ENCODE results near the gene ROBO3. TPM values are rescaled to one million over a fixed set of nuclear protein-coding genes. Genes with fewer than 3 reads are reported as not detected.

Gene ROBO3
- total RNA-seq, 1 experiment from 2014 or later = 30.7 TPM

GRCh38 chr11:124832571-124832970 is 32.7 kb upstream of the ROBO3 start:
- Histone ChIP-seq H3K27ac (ENCODE audit: low read depth, low read length) (no peak overlapping the region), H3K9ac (ENCODE audit: low read length) (no peak overlapping the region), H3K4me3 (replicated peaks in 1 of 2; ENCODE audit: low read depth in 1 of 2, low read length in 2 of 2) (no peak overlapping the region), H3K9me3 (ENCODE audit: control insufficient read depth in 1 of 2, insufficient read depth in 1 of 2, low read depth in 1 of 2, low read length in 2 of 2) (no peaks in the 10 kb centered on the region), H3K27me3 (ENCODE audit: insufficient read depth, low read length) (no peaks in the 10 kb centered on the region), H4K20me1 (ENCODE audit: insufficient read depth) (no peaks in the 10 kb centered on the region), H3K36me3 (ENCODE audit: control insufficient read depth in 1 of 2, insufficient read depth in 2 of 2, low read length in 2 of 2) (no peaks in the 10 kb centered on the region), H3K9me2 (ENCODE audit: insufficient read depth) (no peaks in the 10 kb centered on the region), H2AFZ (ENCODE audit: low read depth, low read length, poor library complexity, severe bottlenecking) (no peak overlapping the region), H3K4me1 (ENCODE audit: control insufficient read depth in 1 of 2, insufficient read depth in 2 of 2, low read length in 2 of 2) (peaks cover 2 to 4% of the 10 kb centered on the region in 2 experiments; a peak in 3 of 4 replicates), H3K4me2 (ENCODE audit: low read length) (no peak overlapping the region), H3K79me2 (ENCODE audit: insufficient read depth, low read length) (no peaks in the 10 kb centered on the region)
- ChIA-PET CTCF (no interaction called here), RAD21 (ENCODE audit: low non-redundant PET in 1 of 2, low total read pairs in 2 of 2, uncharacterized antibody in 2 of 2, unreplicated experiment in 2 of 2) (no interaction called here), POLR2A (no interaction called here)
- TF ChIP-seq EZH2 (IDR thresholded peaks at IDR 0.05) = no peak
- TF ChIP-seq, protein P1, sequence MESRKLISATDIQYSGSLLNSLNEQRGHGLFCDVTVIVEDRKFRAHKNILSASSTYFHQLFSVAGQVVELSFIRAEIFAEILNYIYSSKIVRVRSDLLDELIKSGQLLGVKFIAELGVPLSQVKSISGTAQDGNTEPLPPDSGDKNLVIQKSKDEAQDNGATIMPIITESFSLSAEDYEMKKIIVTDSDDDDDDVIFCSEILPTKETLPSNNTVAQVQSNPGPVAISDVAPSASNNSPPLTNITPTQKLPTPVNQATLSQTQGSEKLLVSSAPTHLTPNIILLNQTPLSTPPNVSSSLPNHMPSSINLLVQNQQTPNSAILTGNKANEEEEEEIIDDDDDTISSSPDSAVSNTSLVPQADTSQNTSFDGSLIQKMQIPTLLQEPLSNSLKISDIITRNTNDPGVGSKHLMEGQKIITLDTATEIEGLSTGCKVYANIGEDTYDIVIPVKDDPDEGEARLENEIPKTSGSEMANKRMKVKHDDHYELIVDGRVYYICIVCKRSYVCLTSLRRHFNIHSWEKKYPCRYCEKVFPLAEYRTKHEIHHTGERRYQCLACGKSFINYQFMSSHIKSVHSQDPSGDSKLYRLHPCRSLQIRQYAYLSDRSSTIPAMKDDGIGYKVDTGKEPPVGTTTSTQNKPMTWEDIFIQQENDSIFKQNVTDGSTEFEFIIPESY (IDR thresholded peaks at IDR 0.05; ENCODE audit: extremely low read depth, insufficient replicate concordance, low read length) = no peak
- intact Hi-C loops (cut with micrococcal nuclease) = loop anchor here (10.0 kb wide), 1 partner anchor 418 kb away; no protein-coding TSS in a partner anchor
- DNase-seq (ENCODE audit: low read depth, low spot score) (no peak), ATAC-seq (peak; percentile 23; the same call in 1 of the 2 replicates)
- no TSS peak for BruUV-seq (replicated peaks)

- no peaks in the 10 kb centered on the region for H3K9me3 ChIP-seq (ENCODE audit: control insufficient read depth in 1 of 2, insufficient read depth in 1 of 2, low read depth in 1 of 2, low read length in 2 of 2)
- no TSS peak for BruUV-seq (replicated peaks)
- CTCF ChIA-PET = interaction anchor here (0.7 to 1.5 kb wide), 3 partner anchors 44 to 190 kb away, joined by 3 to 5 read pairs (median 4); no protein-coding TSS in a partner anchor
- H3K79me2 ChIP-seq (ENCODE audit: insufficient read depth, low read length) = no peaks in the 10 kb centered on the region
- ATAC-seq (no peak), DNase-seq (ENCODE audit: low read depth, low spot score) (no peak)
- intact Hi-C loops (cut with micrococcal nuclease) = loop anchor here (5.0 to 10.0 kb wide), 2 partner anchors 420 to 1038 kb away; no protein-coding TSS in a partner anchor
- no peak overlapping the region for H3K9ac ChIP-seq (ENCODE audit: low read length)
- H4K20me1 ChIP-seq (ENCODE audit: insufficient read depth) = no peaks in the 10 kb centered on the region
- no peak overlapping the region for H2AFZ ChIP-seq (ENCODE audit: low read depth, low read length, poor library complexity, severe bottlenecking)
- no peak overlapping the region for H3K4me2 ChIP-seq (ENCODE audit: low read length)
- no peak overlapping the region for H3K27ac ChIP-seq (ENCODE audit: low read depth, low read length)
- H3K36me3 ChIP-seq (ENCODE audit: control insufficient read depth in 1 of 2, insufficient read depth in 2 of 2, low read length in 2 of 2) = no peaks in the 10 kb centered on the region
- no peak overlapping the region for H3K4me3 ChIP-seq (replicated peaks in 1 of 2; ENCODE audit: low read depth in 1 of 2, low read length in 2 of 2)
- TF ChIP-seq TCF7L2 (IDR thresholded peaks at IDR 0.05; ENCODE audit: borderline replicate concordance, extremely low read depth, insufficient read depth, insufficient read length) (no peak), CEBPB (IDR thresholded peaks at IDR 0.05; ENCODE audit: low read depth) (no peak), POLR2A (IDR thresholded peaks at IDR 0.05; ENCODE audit: borderline replicate concordance, extremely low read depth, insufficient read depth, insufficient read length) (no peak), POLR2AphosphoS5 (IDR thresholded peaks at IDR 0.05; ENCODE audit: low read depth, low read length) (no peak), ELF1 (IDR thresholded peaks at IDR 0.05; ENCODE audit: borderline replicate concordance, low read depth) (no peak), RAD21 (IDR thresholded peaks at IDR 0.05; ENCODE audit: low read depth) (no peak), SP1 (IDR thresholded peaks at IDR 0.05; ENCODE audit: low read depth) (no peak), ZNF274 (IDR thresholded peaks at IDR 0.05; ENCODE audit: low read depth, low read length) (no peak), EZH2phosphoT487 (IDR thresholded peaks at IDR 0.05; ENCODE audit: borderline replicate concordance) (no peak), FOSL1 (IDR thresholded peaks at IDR 0.05; ENCODE audit: low read depth) (no peak)
- TF ChIP-seq, protein P2, sequence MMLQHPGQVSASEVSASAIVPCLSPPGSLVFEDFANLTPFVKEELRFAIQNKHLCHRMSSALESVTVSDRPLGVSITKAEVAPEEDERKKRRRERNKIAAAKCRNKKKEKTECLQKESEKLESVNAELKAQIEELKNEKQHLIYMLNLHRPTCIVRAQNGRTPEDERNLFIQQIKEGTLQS (IDR thresholded peaks at IDR 0.05) = no peak
- peaks cover 2 to 4% of the 10 kb centered on the region in 2 experiments; a peak in 3 of 4 replicates for H3K4me1 ChIP-seq (ENCODE audit: control insufficient read depth in 1 of 2, insufficient read depth in 2 of 2, low read length in 2 of 2)
- no peaks in the 10 kb centered on the region for H3K9me2 ChIP-seq (ENCODE audit: insufficient read depth)
- RAD21 ChIA-PET (ENCODE audit: low non-redundant PET in 1 of 2, low total read pairs in 2 of 2, uncharacterized antibody in 2 of 2, unreplicated experiment in 2 of 2) = no interaction called here
- H3K27me3 ChIP-seq (ENCODE audit: insufficient read depth, low read length) = no peaks in the 10 kb centered on the region
- POLR2A ChIA-PET = no interaction called here
Observed at GRCh38 chr11:124834526-124835180, 30.6 kb upstream of the ROBO3 start.
